Central memory CD8-positive, alpha-beta T cell (primary cell): ENCODE data around the gene EEF1AKMT4.

Experiments used
- ATAC-seq: fragments of 150-1000 bp; cut with Tn5 transposase; replicated peaks from 2 replicates; pipeline ENCODE4 v1.10.0; 2022; ENCODE audit warnings: mild to moderate bottlenecking, moderate FRiP score, moderate number of reproducible peaks; ENCODE audit not compliant: poor library complexity, severe bottlenecking; ENCODE audit errors: extremely low read depth
- DNase-seq, 2 donors: peaks; one replicate each; pipeline ENCODE4 v3.0.0; 2021; ENCODE audit warnings: low spot score in 2 of 2
- H3K27ac Mint-ChIP-seq: one replicate; pipeline ENCODE4 v1.8.0; 2022; ENCODE audit warnings: low read depth, mild to moderate bottlenecking, moderate library complexity, mixed read lengths
- H3K27me3 Mint-ChIP-seq: one replicate; pipeline ENCODE4 v1.8.0; 2022; ENCODE audit warnings: mixed read lengths
- H3K36me3 Mint-ChIP-seq: one replicate; pipeline ENCODE4 v1.8.0; 2022; ENCODE audit warnings: mild to moderate bottlenecking, moderate library complexity, mixed read lengths; ENCODE audit not compliant: insufficient read depth
- H3K4me1 Mint-ChIP-seq: one replicate; pipeline ENCODE4 v1.8.0; 2022; ENCODE audit warnings: mixed read lengths
- H3K4me3 Mint-ChIP-seq: one replicate; pipeline ENCODE4 v1.8.0; 2022; ENCODE audit warnings: mild to moderate bottlenecking, moderate library complexity, mixed read lengths
- H3K9me3 Mint-ChIP-seq: one replicate; pipeline ENCODE4 v1.8.0; 2022; ENCODE audit warnings: mixed read lengths

The EEF1AKMT4 gene

GRCh38 chr3:184282941-184283340 is 33.5 kb downstream of the EEF1AKMT4 start:
- Mint-ChIP-seq H3K4me1 (no peaks in the 10 kb centered on the region), H3K9me3 (no peaks in the 10 kb centered on the region), H3K4me3 (no peak overlapping the region), H3K27me3 (peaks cover 50% of the 10 kb centered on the region), H3K27ac (no peak overlapping the region), H3K36me3 (no peaks in the 10 kb centered on the region)
- DNase-seq: no peak
- ATAC-seq: no peak

DNA sequence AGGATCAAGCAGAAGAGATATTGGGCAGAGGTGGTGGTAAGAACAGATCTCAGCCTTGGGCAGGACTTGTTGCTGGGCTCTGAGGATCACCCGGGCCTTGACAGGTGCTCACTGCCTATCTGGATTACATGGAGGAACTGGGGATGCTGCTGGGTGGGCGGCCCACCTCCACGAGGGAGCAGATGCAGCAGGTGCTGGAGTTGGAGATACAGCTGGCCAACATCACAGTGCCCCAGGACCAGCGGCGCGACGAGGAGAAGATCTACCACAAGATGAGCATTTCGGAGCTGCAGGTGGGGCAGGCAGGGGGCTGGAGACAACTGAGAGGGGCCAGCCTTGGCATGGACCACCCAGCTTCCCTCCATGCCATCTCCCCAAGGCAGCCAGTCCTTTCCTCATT is 34.2 kb downstream of the EEF1AKMT4 start:
- ATAC-seq: no peak
- no peaks in the 10 kb centered on the region for H3K9me3 Mint-ChIP-seq
- no peak overlapping the region for H3K4me3 Mint-ChIP-seq
- no peaks in the 10 kb centered on the region for H3K36me3 Mint-ChIP-seq
- DNase-seq: no peak
- no peaks in the 10 kb centered on the region for H3K4me1 Mint-ChIP-seq
- peaks cover 43% of the 10 kb centered on the region for H3K27me3 Mint-ChIP-seq
- no peak overlapping the region for H3K27ac Mint-ChIP-seq

GRCh38 chr3:184284696-184285095 is 35.2 kb downstream of the EEF1AKMT4 start:
- no peaks in the 10 kb centered on the region for H3K36me3 Mint-ChIP-seq
- no peak overlapping the region for H3K4me3 Mint-ChIP-seq
- H3K27me3 Mint-ChIP-seq: peaks cover 34% of the 10 kb centered on the region
- no peak overlapping the region for H3K27ac Mint-ChIP-seq
- no peaks in the 10 kb centered on the region for H3K9me3 Mint-ChIP-seq
- no peaks in the 10 kb centered on the region for H3K4me1 Mint-ChIP-seq
- ATAC-seq (no peak), DNase-seq (no peak)

GRCh38 chr3:184289426-184289938 is 40.0 kb downstream of the EEF1AKMT4 start:
- Mint-ChIP-seq H3K9me3 (no peaks in the 10 kb centered on the region), H3K27ac (no peak overlapping the region), H3K4me3 (no peak overlapping the region), H3K27me3 (peaks cover 28% of the 10 kb centered on the region), H3K4me1 (no peaks in the 10 kb centered on the region), H3K36me3 (no peaks in the 10 kb centered on the region)
- ATAC-seq (peak; percentile 64), DNase-seq (peak; percentile 27 to 39)

DNA sequence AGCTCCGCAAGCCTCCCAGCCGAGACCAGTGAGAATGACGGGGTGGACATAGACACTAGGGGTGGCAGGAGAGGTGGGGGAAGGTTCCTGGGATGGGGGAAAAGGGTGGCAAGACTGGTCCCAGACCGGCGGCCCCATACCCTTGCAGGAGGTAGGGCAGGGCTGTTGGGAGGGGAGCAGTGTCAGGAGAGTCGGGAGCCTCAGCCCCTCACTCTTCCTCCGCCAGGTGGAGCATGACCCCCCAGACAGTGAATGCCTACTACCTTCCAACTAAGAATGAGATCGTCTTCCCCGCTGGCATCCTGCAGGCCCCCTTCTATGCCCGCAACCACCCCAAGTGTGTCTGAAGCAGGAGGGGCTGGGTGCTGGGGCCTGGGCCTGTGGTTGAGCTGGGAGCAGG is 40.9 kb downstream of the EEF1AKMT4 start:
- ATAC-seq (no peak), DNase-seq (no peak)
- no peak overlapping the region for H3K4me3 Mint-ChIP-seq
- H3K27me3 Mint-ChIP-seq: peaks cover 26% of the 10 kb centered on the region
- H3K9me3 Mint-ChIP-seq: no peaks in the 10 kb centered on the region
- no peaks in the 10 kb centered on the region for H3K4me1 Mint-ChIP-seq
- no peaks in the 10 kb centered on the region for H3K36me3 Mint-ChIP-seq
- no peak overlapping the region for H3K27ac Mint-ChIP-seq

GRCh38 chr3:184291044-184291737 is 41.7 kb downstream of the EEF1AKMT4 start:
- ATAC-seq (no peak), DNase-seq (no peak)
- H3K4me1 Mint-ChIP-seq: no peaks in the 10 kb centered on the region
- no peak overlapping the region for H3K4me3 Mint-ChIP-seq
- H3K27me3 Mint-ChIP-seq: peaks cover 18% of the 10 kb centered on the region
- H3K27ac Mint-ChIP-seq: peak overlapping the region; percentile 46
- no peaks in the 10 kb centered on the region for H3K36me3 Mint-ChIP-seq
- H3K9me3 Mint-ChIP-seq: no peaks in the 10 kb centered on the region

DNA sequence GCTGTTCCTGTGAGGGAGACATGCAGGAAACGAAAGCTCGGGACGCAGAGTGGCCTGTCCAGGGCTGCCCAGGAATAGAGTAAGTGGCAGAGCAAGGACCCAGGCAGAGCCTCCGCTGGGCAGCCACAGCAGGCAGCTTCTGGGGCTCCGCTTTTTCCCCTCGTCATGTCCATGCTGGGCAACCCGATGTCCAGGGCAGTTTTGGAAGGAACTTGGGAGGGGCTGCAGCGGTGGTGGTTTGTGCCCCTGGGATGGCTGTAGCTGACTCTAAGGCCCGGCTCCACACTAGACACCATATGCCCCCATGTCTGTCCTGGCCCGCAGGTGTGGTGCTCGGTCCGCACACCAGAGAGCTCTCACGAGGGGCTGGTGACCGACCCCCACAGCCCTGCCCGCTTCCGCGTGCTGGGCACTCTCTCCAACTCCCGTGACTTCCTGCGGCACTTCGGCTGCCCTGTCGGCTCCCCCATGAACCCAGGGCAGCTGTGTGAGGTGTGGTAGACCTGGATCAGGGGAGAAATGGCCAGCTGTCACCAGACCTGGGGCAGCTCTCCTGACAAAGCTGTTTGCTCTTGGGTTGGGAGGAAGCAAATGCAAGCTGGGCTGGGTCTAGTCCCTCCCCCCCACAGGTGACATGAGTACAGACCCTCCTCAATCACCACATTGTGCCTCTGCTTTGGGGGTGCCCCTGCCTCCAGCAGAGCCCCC is 42.4 kb downstream of the EEF1AKMT4 start:
- no peak for ATAC-seq
- H3K4me1 Mint-ChIP-seq: no peaks in the 10 kb centered on the region
- no peaks in the 10 kb centered on the region for H3K9me3 Mint-ChIP-seq
- H3K4me3 Mint-ChIP-seq: no peak overlapping the region
- DNase-seq: no peak
- no peaks in the 10 kb centered on the region for H3K36me3 Mint-ChIP-seq
- H3K27ac Mint-ChIP-seq: peak overlapping the region; percentile 46
- peaks cover 11% of the 10 kb centered on the region for H3K27me3 Mint-ChIP-seq

GRCh38 chr3:184295771-184296170 is 46.3 kb downstream of the EEF1AKMT4 start:
- peaks cover 19% of the 10 kb centered on the region for H3K4me1 Mint-ChIP-seq
- H3K4me3 Mint-ChIP-seq: no peak overlapping the region
- no peak overlapping the region for H3K27ac Mint-ChIP-seq
- H3K36me3 Mint-ChIP-seq: peaks cover 20% of the 10 kb centered on the region
- no peaks in the 10 kb centered on the region for H3K9me3 Mint-ChIP-seq
- ATAC-seq (no peak), DNase-seq (no peak)
- no peaks in the 10 kb centered on the region for H3K27me3 Mint-ChIP-seq

- ATAC-seq (no peak), DNase-seq (no peak)
- no peak overlapping the region for H3K27ac Mint-ChIP-seq
- peaks cover 27% of the 10 kb centered on the region for H3K36me3 Mint-ChIP-seq
- H3K27me3 Mint-ChIP-seq: no peaks in the 10 kb centered on the region
- no peak overlapping the region for H3K4me3 Mint-ChIP-seq
- H3K4me1 Mint-ChIP-seq: peaks cover 20% of the 10 kb centered on the region
- H3K9me3 Mint-ChIP-seq: no peaks in the 10 kb centered on the region
Measured at GRCh38 chr3:184296616-184297015, 47.1 kb downstream of the EEF1AKMT4 start.

GRCh38 chr3:184298759-184299487 is 49.5 kb downstream of the EEF1AKMT4 start, which contains the start of gene PSMD2:
PSMD2 (plus strand) TSS chr3:184299241; CDS start chr3:184299267, 26 bp downstream.
- H3K4me3 Mint-ChIP-seq: peak within 1 kb of the TSS; percentile 93
- H3K9me3 Mint-ChIP-seq: no peaks in the 10 kb centered on the region
- peaks cover 46% of the 10 kb centered on the region for H3K36me3 Mint-ChIP-seq
- DNase-seq: peak; percentile 90 to 95
- peak within 1 kb of the TSS; percentile 99 for H3K27ac Mint-ChIP-seq
- peak; percentile 92 for ATAC-seq
- no peaks in the 10 kb centered on the region for H3K27me3 Mint-ChIP-seq
- H3K4me1 Mint-ChIP-seq: peaks cover 20% of the 10 kb centered on the region

DNA sequence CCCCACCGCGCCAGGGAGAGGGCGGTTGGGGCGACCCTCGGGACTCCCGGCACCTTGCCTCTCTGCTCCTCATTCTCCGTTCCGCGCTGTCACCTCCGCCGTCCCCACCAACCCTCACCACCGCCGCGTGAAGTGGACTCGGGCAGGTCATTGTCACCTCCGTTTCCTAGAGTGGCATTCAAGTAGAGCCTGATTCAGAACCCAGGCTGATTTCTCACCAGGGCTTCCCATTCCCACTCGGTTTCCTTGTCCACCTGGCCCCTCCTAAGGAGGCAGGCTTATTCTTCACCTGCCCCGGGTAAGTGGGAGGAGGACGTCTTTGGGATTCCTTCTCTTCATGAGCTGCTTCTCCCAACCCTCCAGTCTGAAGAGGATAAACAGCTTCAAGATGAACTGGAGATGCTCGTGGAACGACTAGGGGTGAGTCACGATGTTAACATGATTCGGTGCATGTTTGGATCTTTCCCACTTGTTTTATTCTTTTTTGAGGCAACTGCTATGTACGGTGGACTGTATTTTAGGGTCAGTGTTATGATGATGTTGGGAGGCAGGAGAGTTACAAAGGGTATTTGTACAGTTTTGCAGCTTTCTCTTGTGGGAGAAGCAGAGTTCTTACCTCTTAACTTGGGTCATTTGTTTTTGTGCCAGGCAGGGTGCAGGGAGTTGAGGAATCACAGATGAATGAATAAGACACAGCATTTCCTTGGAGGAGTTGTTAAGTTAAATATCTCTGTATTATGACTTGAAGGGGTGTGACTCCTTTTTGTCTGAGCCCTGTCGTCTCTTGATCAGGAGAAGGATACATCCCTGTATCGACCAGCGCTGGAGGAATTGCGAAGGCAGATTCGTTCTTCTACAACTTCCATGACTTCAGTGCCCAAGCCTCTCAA is 50.3 kb downstream of the EEF1AKMT4 start:
- Mint-ChIP-seq H3K9me3 (no peaks in the 10 kb centered on the region), H3K4me3 (peak overlapping the region; percentile 93), H3K4me1 (peaks cover 25% of the 10 kb centered on the region), H3K27ac (peak overlapping the region; percentile 99), H3K36me3 (peaks cover 50% of the 10 kb centered on the region), H3K27me3 (no peaks in the 10 kb centered on the region)
- DNase-seq (no peak), ATAC-seq (no peak)

- no peak for ATAC-seq
- Mint-ChIP-seq H3K9me3 (no peaks in the 10 kb centered on the region), H3K27ac (no peak overlapping the region), H3K36me3 (peaks cover 55% of the 10 kb centered on the region), H3K4me1 (peaks cover 25% of the 10 kb centered on the region), H3K4me3 (peak overlapping the region; percentile 93), H3K27me3 (no peaks in the 10 kb centered on the region)
- no peak for DNase-seq
Measured at GRCh38 chr3:184300378-184300720, 50.9 kb downstream of the EEF1AKMT4 start.
